SH-SY5Y (cell line): ENCODE measurements around the gene OSCP1.

Experiments
- GATA2 ChIP-seq: IDR thresholded peaks from 2 replicates; pipeline ENCODE4 v1.6.1; 2011; ENCODE audit warnings: mild to moderate bottlenecking, low read depth, low read length
- GATA3 ChIP-seq: IDR thresholded peaks from 2 replicates; pipeline ENCODE4 v1.6.1; 2011; ENCODE audit warnings: low read depth, mild to moderate bottlenecking, low read length, moderate library complexity

DNA sequence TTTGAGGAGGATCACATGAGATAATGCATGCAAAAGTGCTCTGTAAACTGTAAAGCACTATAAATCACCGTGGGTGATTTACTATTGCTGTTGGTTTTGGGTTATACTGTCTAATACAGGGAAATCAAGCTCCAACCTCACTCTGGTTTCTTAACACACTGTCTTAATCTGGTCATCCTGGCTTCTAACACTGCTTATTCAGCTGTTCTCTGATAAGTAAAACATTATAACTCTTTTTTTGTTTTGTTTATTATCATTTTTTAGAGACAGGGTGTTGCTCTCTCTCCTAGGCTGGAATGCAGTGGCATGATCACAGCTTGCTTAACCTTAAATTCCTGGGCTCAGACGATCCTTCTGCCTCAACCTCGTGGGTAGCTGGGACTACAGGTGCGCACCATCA, 30.7 kb downstream of the OSCP1 start:
- TF ChIP-seq GATA2 = no peak
- TF ChIP-seq GATA3 = no peak
